Sigmoid colon (tissue), 7 donors: ENCODE results near the gene CMSS1. TPM values are rescaled to one million over a fixed set of nuclear protein-coding genes. Genes with fewer than 3 reads are reported as not detected.

Experiments used
- DNase-seq: peaks from one replicate; pipeline ENCODE4 v3.0.0-alpha.2; 2019
- H3K27ac ChIP-seq, 4 donors: fragments of 200-600 bp; sonication (generic); one replicate each; pipeline ENCODE4 v1.5.1; 2016 to 2019; ENCODE audit warnings: mild to moderate bottlenecking in 1 of 4
- H3K27me3 ChIP-seq, 3 donors: fragments of 200-600 bp; sonication (generic); one replicate each; pipeline ENCODE4 v1.5.1; 2019; ENCODE audit warnings: mild to moderate bottlenecking in 1 of 3
- H3K36me3 ChIP-seq, 4 donors: fragments of 200-600 bp; sonication (generic); one replicate each; pipeline ENCODE4 v1.5.1; 2016 to 2019
- H3K4me1 ChIP-seq, 4 donors: fragments of 200-600 bp; sonication (generic); one replicate each; pipeline ENCODE4 v1.5.1; 2017 to 2019
- H3K4me3 ChIP-seq, 4 donors: fragments of 200-600 bp; sonication (generic); one replicate each; pipeline ENCODE4 v1.5.1; 2017 to 2019; ENCODE audit warnings: mild to moderate bottlenecking in 2 of 4, moderate library complexity in 1 of 4
- H3K9me3 ChIP-seq, 4 donors: fragments of 200-600 bp in 3 of 4; sonication (generic) in 3 of 4; one replicate each; pipeline versions ENCODE4 v1.5.1 to v1.6.1; 2013 to 2019
- CTCF ChIP-seq, 4 experiments: fragments of 450-650 bp in 3 of 4; fragments of 200-600 bp in 1 of 4; IDR thresholded peaks; one replicate each; pipeline ENCODE4 v1.5.1; 2016 to 2019; ENCODE audit warnings: antibody characterized with exemption in 4 of 4, mild to moderate bottlenecking in 3 of 4, moderate library complexity in 2 of 4
- EP300 ChIP-seq, 4 donors: sonication (generic); formaldehyde crosslinking; IDR thresholded peaks; one replicate each; pipeline ENCODE4 v1.6.1; 2017; ENCODE audit warnings: antibody characterized with exemption in 4 of 4
- POLR2A ChIP-seq, 2 donors: fragments of 450-650 bp; IDR thresholded peaks; one replicate each; pipeline ENCODE4 v1.6.1; 2016; ENCODE audit warnings: antibody characterized with exemption in 2 of 2, mild to moderate bottlenecking in 2 of 2, moderate library complexity in 2 of 2
- POLR2AphosphoS5 ChIP-seq, 4 donors: sonication (generic); formaldehyde crosslinking; IDR thresholded peaks; one replicate each; pipeline ENCODE4 v1.6.1; 2017; ENCODE audit warnings: antibody characterized with exemption in 4 of 4
- whole genome bisulfite sequencing, 2 donors: extraction: QIAGEN DNeasy Blood & Tissue Kit; methylation state at CpG; one replicate each; pipeline ENCODE4 v1.1.7; 2013; 5-methylcytosine and 5-hydroxymethylcytosine counted together
- intact Hi-C: fragments of 100-400 bp; cut with DNase I; formaldehyde crosslinking; loops from one replicate; pipeline ENCODE4 v1.15.1; 2023
- polyA plus RNA-seq, 3 donors: library from polyadenylated mRNA; stranded (reverse); fragments of 200-250 nt; gene quantifications; one replicate each; pipeline ENCODE4 v1.2.3, GENCODE V29; 2013
- total RNA-seq, 4 donors: library from RNA; depleted of rRNA; stranded (reverse); fragments of >200 nt; gene quantifications; one replicate each; pipeline ENCODE4 v1.1.0, GENCODE V29; 2016
- donor health status: healthy with polysubstance abuse.
- donor health status: Bipolar disorder and iron deficiency.
- donor health status: healthy.

CMSS1 gene
- total and polyA plus RNA-seq, 7 donors: 6.0 to 19.4 (median 13.9) TPM

- intact Hi-C loops: loop anchor here (5.0 kb wide), 1 partner anchor 84 kb away; no protein-coding TSS in a partner anchor
- H3K27me3 ChIP-seq: no peaks in the 10 kb centered on the region
- TF ChIP-seq CTCF (IDR thresholded peaks at IDR 0.05) (no peak), POLR2AphosphoS5 (IDR thresholded peaks at IDR 0.05) (no peak), POLR2A (IDR thresholded peaks at IDR 0.05) (no peak), EP300 (IDR thresholded peaks at IDR 0.05) (no peak)
- H3K36me3 ChIP-seq: no peaks in the 10 kb centered on the region
- no peaks in the 10 kb centered on the region for H3K9me3 ChIP-seq
- DNase-seq: no peak
- peak overlapping the region; percentile 62 to 82 (median 66) for H3K4me3 ChIP-seq
- peaks cover 4 to 69% (median 57%) of the 10 kb centered on the region in 4 donors for H3K4me1 ChIP-seq
- H3K27ac ChIP-seq: peak overlapping the region; percentile 90 to 95 (median 93)
These were observed 55.2 kb downstream of the CMSS1 start for GRCh38 chr3:99872923-99873254.

- no peaks in the 10 kb centered on the region for H3K27me3 ChIP-seq
- WGBS, 2 donors: 25 to 26% methylated on average over 2 of the region's 2 CpGs
- TF ChIP-seq EP300 (IDR thresholded peaks at IDR 0.05) (no peak), CTCF (IDR thresholded peaks at IDR 0.05) (no peak), POLR2AphosphoS5 (IDR thresholded peaks at IDR 0.05) (no peak), POLR2A (IDR thresholded peaks at IDR 0.05) (no peak)
- peak overlapping the region; percentile 62 to 82 (median 66) for H3K4me3 ChIP-seq
- peaks cover 4 to 63% (median 51%) of the 10 kb centered on the region in 4 donors for H3K4me1 ChIP-seq
- DNase-seq: no peak
- H3K9me3 ChIP-seq: no peaks in the 10 kb centered on the region
- no peaks in the 10 kb centered on the region for H3K36me3 ChIP-seq
- H3K27ac ChIP-seq: peak overlapping the region; percentile 90 to 95 (median 93)
- intact Hi-C loops: loop anchor here (5.0 kb wide), 1 partner anchor 84 kb away; no protein-coding TSS in a partner anchor
These were observed 55.8 kb downstream of the CMSS1 start for GRCh38 chr3:99873269-99874102.

GRCh38 chr3:99874237-99875002 lies 56.8 kb downstream of the CMSS1 start:
- 81 to 82% methylated on average over 3 of the region's 3 CpGs for WGBS, 2 donors
- Histone ChIP-seq H3K27ac (peak overlapping the region; percentile 90 to 95 (median 93)), H3K4me3 (peak overlapping the region; percentile 62 to 82 (median 66)), H3K36me3 (no peaks in the 10 kb centered on the region), H3K27me3 (no peaks in the 10 kb centered on the region), H3K9me3 (no peaks in the 10 kb centered on the region), H3K4me1 (peaks cover 4 to 54% (median 41%) of the 10 kb centered on the region in 4 donors)
- TF ChIP-seq EP300 (IDR thresholded peaks at IDR 0.05) (no peak), POLR2AphosphoS5 (IDR thresholded peaks at IDR 0.05) (no peak), POLR2A (IDR thresholded peaks at IDR 0.05) (no peak), CTCF (IDR thresholded peaks at IDR 0.05) (no peak)
- intact Hi-C loops: loop anchor here (5.0 kb wide), 3 partner anchors 53 to 168 kb away; no protein-coding TSS in a partner anchor
- no peak for DNase-seq

- H3K27ac ChIP-seq: peak overlapping the region; percentile 90 to 95 (median 93)
- no peaks in the 10 kb centered on the region for H3K27me3 ChIP-seq
- TF ChIP-seq POLR2A (IDR thresholded peaks at IDR 0.05) (no peak), EP300 (IDR thresholded peaks at IDR 0.05) (no peak), CTCF (IDR thresholded peaks at IDR 0.05) (no peak), POLR2AphosphoS5 (IDR thresholded peaks at IDR 0.05) (peak in 1 of 4 donors; percentile 1)
- H3K36me3 ChIP-seq: no peaks in the 10 kb centered on the region
- intact Hi-C loops: loop anchor here (5.0 kb wide), 2 partner anchors 52 to 167 kb away; no protein-coding TSS in a partner anchor
- no peak for DNase-seq
- WGBS, 2 donors: 0 to 1% methylated on average over 6 of the region's 6 CpGs
- peaks cover 4 to 42% (median 30%) of the 10 kb centered on the region in 4 donors for H3K4me1 ChIP-seq
- no peaks in the 10 kb centered on the region for H3K9me3 ChIP-seq
- H3K4me3 ChIP-seq: peak overlapping the region; percentile 62 to 82 (median 66)
These were observed 57.9 kb downstream of the CMSS1 start for GRCh38 chr3:99875581-99875928.
